ENCODE data around the gene EHBP1L1. TPM values are rescaled to one million over a fixed set of nuclear protein-coding genes. Genes with fewer than 3 reads are reported as not detected.

Gene EHBP1L1
- total and polyA plus RNA-seq, 2 of the 13 experiments (the other 11 are each of a cell fraction or from before 2014, with no cell fraction given), result 8.3 to 10.6 TPM

DNA sequence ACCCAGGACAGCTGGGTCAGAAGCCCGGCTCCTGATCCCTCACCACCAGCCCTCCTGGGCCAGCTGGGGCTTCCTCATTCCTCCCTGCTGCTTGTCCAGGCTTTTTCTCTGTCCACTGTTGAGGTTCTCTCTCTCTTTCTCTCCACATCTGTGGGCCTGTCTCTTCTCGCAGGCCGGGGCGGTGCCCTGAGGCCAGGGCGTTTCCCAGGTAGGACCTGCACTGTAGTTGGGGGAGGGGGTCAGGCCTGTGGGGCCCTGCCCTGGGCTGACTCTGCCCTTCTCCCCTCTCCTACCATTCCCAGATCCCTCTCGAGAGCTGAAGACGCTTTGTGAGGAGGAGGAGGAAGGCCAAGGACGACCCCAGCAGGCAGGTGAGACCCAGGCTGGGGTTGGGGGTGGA, 4.9 kb downstream of the EHBP1L1 start (continued):
- TF ChIP-seq, protein P1, sequence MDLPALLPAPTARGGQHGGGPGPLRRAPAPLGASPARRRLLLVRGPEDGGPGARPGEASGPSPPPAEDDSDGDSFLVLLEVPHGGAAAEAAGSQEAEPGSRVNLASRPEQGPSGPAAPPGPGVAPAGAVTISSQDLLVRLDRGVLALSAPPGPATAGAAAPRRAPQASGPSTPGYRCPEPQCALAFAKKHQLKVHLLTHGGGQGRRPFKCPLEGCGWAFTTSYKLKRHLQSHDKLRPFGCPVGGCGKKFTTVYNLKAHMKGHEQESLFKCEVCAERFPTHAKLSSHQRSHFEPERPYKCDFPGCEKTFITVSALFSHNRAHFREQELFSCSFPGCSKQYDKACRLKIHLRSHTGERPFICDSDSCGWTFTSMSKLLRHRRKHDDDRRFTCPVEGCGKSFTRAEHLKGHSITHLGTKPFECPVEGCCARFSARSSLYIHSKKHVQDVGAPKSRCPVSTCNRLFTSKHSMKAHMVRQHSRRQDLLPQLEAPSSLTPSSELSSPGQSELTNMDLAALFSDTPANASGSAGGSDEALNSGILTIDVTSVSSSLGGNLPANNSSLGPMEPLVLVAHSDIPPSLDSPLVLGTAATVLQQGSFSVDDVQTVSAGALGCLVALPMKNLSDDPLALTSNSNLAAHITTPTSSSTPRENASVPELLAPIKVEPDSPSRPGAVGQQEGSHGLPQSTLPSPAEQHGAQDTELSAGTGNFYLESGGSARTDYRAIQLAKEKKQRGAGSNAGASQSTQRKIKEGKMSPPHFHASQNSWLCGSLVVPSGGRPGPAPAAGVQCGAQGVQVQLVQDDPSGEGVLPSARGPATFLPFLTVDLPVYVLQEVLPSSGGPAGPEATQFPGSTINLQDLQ (CRISPR knock-in tag; IDR thresholded peaks at IDR 0.05), result no peak
- TF ChIP-seq ZNF879 (CRISPR knock-in tag; IDR thresholded peaks at IDR 0.05), result no peak

DNA sequence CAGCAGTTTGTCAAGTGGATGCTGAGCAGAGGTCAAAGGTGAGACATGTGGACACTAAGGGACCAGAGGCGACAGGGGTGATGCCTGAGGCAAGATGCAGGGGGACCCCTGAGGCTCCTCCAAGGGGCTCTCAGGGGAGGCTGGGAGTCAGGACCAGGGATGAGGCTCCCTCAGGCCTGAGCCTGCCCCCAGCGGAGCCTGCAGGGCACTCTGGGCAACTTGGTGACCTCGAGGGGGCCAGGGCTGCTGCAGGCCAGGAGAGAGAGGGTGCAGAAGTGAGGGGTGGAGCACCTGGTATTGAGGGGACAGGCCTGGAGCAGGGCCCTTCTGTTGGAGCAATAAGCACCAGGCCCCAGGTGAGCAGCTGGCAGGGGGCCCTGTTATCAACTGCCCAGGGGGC, 6.1 kb downstream of the EHBP1L1 start:
- H3K79me2 ChIP-seq (ENCODE audit: insufficient read depth, low read length), result peaks cover 1% of the 10 kb centered on the region
- FAIRE-seq (no peak), ATAC-seq (no peak), DNase-seq (ENCODE audit: low spot score) (no peak)
- in situ Hi-C loops (cut with HindIII; ENCODE audit: extremely low pct_ligation_motif_present, low pct_unique_long_range_greater_than_20kb), result no loop called here
- no peak overlapping the region for H3K27ac ChIP-seq (ENCODE audit: extremely low read length, insufficient read depth, low read length)
- no peak overlapping the region for H3K4me3 ChIP-seq (replicated peaks in 1 of 3; ENCODE audit: insufficient read depth in 1 of 3, low read depth in 2 of 3, low read length in 3 of 3)
- H3K9ac ChIP-seq (ENCODE audit: insufficient read depth, low read depth, low read length), result no peak overlapping the region
- 84% methylated on average over 3 of the region's 3 CpGs for WGBS (ENCODE audit: low lambda C conversion rate)
- H3K27me3 ChIP-seq (ENCODE audit: control insufficient read depth in 1 of 2, insufficient read depth in 2 of 2, low read length in 2 of 2), result no peaks in the 10 kb centered on the region
- ChIA-PET POLR2A (interaction anchor here (1.8 kb wide), 1 partner anchor 11 kb away, joined by 5 read pairs; the partner anchor contains the start of gene ZNRD2), CTCF (ENCODE audit: low intra/inter-chr PET ratio, low total read pairs) (no interaction called here)
- H3K36me3 ChIP-seq (replicated peaks in 1 of 2; ENCODE audit: control insufficient read depth in 1 of 2, insufficient read depth in 2 of 2, low read length in 2 of 2), result 0 out of 5 replicates have a peak, but pooled peaks cover 0 to 4% of the 10 kb centered on the region in 2 experiments
- intact Hi-C loops (cut with micrococcal nuclease; ENCODE audit: unreplicated experiment), result no loop called here
- H3K4me2 ChIP-seq (ENCODE audit: low read depth, low read length), result no peak overlapping the region
- no peak overlapping the region for H2AFZ ChIP-seq (ENCODE audit: low read length)
- peaks cover 35% of the 10 kb centered on the region for H3K4me1 ChIP-seq (ENCODE audit: insufficient read depth, low read length)
- no peaks in the 10 kb centered on the region for H4K20me1 ChIP-seq (ENCODE audit: insufficient read depth, low read length)
- no TSS peak for BruUV-seq (replicated peaks)
- H3K9me3 ChIP-seq (ENCODE audit: low read length), result no peaks in the 10 kb centered on the region
- TF ChIP-seq FOXA1 (IDR thresholded peaks at IDR 0.05) (no peak), FOXA1 (CRISPR knock-in tag; IDR thresholded peaks at IDR 0.05) (no peak), DNMT3B (CRISPR knock-in tag; conservative IDR thresholded peaks at IDR 0.05) (no peak), BRCA1 (CRISPR knock-in tag; IDR thresholded peaks at IDR 0.05) (no peak), RBAK (CRISPR knock-in tag; IDR thresholded peaks at IDR 0.05) (no peak), TGIF2 (CRISPR knock-in tag; IDR thresholded peaks at IDR 0.05) (no peak), RFXANK (CRISPR knock-in tag; IDR thresholded peaks at IDR 0.05) (no peak)
- TF ChIP-seq, protein P2, sequence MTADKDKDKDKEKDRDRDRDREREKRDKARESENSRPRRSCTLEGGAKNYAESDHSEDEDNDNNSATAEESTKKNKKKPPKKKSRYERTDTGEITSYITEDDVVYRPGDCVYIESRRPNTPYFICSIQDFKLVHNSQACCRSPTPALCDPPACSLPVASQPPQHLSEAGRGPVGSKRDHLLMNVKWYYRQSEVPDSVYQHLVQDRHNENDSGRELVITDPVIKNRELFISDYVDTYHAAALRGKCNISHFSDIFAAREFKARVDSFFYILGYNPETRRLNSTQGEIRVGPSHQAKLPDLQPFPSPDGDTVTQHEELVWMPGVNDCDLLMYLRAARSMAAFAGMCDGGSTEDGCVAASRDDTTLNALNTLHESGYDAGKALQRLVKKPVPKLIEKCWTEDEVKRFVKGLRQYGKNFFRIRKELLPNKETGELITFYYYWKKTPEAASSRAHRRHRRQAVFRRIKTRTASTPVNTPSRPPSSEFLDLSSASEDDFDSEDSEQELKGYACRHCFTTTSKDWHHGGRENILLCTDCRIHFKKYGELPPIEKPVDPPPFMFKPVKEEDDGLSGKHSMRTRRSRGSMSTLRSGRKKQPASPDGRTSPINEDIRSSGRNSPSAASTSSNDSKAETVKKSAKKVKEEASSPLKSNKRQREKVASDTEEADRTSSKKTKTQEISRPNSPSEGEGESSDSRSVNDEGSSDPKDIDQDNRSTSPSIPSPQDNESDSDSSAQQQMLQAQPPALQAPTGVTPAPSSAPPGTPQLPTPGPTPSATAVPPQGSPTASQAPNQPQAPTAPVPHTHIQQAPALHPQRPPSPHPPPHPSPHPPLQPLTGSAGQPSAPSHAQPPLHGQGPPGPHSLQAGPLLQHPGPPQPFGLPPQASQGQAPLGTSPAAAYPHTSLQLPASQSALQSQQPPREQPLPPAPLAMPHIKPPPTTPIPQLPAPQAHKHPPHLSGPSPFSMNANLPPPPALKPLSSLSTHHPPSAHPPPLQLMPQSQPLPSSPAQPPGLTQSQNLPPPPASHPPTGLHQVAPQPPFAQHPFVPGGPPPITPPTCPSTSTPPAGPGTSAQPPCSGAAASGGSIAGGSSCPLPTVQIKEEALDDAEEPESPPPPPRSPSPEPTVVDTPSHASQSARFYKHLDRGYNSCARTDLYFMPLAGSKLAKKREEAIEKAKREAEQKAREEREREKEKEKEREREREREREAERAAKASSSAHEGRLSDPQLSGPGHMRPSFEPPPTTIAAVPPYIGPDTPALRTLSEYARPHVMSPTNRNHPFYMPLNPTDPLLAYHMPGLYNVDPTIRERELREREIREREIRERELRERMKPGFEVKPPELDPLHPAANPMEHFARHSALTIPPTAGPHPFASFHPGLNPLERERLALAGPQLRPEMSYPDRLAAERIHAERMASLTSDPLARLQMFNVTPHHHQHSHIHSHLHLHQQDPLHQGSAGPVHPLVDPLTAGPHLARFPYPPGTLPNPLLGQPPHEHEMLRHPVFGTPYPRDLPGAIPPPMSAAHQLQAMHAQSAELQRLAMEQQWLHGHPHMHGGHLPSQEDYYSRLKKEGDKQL (CRISPR knock-in tag; IDR thresholded peaks at IDR 0.05; ENCODE audit: low read depth), result no peak
- TF ChIP-seq, protein P3, sequence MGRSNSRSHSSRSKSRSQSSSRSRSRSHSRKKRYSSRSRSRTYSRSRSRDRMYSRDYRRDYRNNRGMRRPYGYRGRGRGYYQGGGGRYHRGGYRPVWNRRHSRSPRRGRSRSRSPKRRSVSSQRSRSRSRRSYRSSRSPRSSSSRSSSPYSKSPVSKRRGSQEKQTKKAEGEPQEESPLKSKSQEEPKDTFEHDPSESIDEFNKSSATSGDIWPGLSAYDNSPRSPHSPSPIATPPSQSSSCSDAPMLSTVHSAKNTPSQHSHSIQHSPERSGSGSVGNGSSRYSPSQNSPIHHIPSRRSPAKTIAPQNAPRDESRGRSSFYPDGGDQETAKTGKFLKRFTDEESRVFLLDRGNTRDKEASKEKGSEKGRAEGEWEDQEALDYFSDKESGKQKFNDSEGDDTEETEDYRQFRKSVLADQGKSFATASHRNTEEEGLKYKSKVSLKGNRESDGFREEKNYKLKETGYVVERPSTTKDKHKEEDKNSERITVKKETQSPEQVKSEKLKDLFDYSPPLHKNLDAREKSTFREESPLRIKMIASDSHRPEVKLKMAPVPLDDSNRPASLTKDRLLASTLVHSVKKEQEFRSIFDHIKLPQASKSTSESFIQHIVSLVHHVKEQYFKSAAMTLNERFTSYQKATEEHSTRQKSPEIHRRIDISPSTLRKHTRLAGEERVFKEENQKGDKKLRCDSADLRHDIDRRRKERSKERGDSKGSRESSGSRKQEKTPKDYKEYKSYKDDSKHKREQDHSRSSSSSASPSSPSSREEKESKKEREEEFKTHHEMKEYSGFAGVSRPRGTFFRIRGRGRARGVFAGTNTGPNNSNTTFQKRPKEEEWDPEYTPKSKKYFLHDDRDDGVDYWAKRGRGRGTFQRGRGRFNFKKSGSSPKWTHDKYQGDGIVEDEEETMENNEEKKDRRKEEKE (IDR thresholded peaks at IDR 0.05), result no peak
- TF ChIP-seq, protein P4, sequence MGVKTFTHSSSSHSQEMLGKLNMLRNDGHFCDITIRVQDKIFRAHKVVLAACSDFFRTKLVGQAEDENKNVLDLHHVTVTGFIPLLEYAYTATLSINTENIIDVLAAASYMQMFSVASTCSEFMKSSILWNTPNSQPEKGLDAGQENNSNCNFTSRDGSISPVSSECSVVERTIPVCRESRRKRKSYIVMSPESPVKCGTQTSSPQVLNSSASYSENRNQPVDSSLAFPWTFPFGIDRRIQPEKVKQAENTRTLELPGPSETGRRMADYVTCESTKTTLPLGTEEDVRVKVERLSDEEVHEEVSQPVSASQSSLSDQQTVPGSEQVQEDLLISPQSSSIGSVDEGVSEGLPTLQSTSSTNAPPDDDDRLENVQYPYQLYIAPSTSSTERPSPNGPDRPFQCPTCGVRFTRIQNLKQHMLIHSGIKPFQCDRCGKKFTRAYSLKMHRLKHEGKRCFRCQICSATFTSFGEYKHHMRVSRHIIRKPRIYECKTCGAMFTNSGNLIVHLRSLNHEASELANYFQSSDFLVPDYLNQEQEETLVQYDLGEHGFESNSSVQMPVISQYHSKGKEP (CRISPR knock-in tag; IDR thresholded peaks at IDR 0.05), result no peak

Measured in HepG2 (cell line).